ENCODE data around the gene ZNF423. TPM values are rescaled to one million over a fixed set of nuclear protein-coding genes. Genes with fewer than 3 reads are reported as not detected.
A peak's percentile ranks its signal among the peaks of the same experiment; 100 is the strongest.

ZNF423 gene
- total RNA-seq: 14.0 TPM
- polyA plus RNA-seq: 6.4 TPM

- under 1% methylated on average over 67 of the region's 70 CpGs for WGBS
- peak within 1 kb of the TSS; percentile 93 for H3K27ac ChIP-seq (ENCODE audit: low read depth)
- peak within 1 kb of the TSS; percentile 91 for H3K4me3 ChIP-seq (ENCODE audit: low read depth, low read length)
- DNase-seq (ENCODE audit: extremely low spot score): no peak
- H3K4me1 ChIP-seq (ENCODE audit: insufficient read depth): peaks cover 1% of the 10 kb centered on the region
- no peaks in the 10 kb centered on the region for H3K36me3 ChIP-seq (ENCODE audit: insufficient read depth)
Observed at GRCh38 chr16:49855822-49856671, at the start of gene ZNF423. TSS of gene ZNF423 (minus strand) at chr16:49856112. CDS start at chr16:49855774, 338 bp downstream.

GRCh38 chr16:49904348-49905062 is 48.6 kb upstream of the ZNF423 start:
- WGBS: 89% methylated on average over 9 of the region's 9 CpGs

GRCh38 chr16:49902908-49903307 is 47.0 kb upstream of the ZNF423 start:
- 76% methylated on average over 5 of the region's 5 CpGs for WGBS
- DNase-seq (ENCODE audit: extremely low spot score): no peak
- Histone ChIP-seq H3K27ac (ENCODE audit: low read depth) (no peak overlapping the region), H3K36me3 (ENCODE audit: insufficient read depth) (no peaks in the 10 kb centered on the region), H3K4me3 (ENCODE audit: low read depth, low read length) (no peak overlapping the region), H3K4me1 (ENCODE audit: insufficient read depth) (no peaks in the 10 kb centered on the region)

More at GRCh38 chr16:49904348-49905062, 48.6 kb upstream of the ZNF423 start:
- Histone ChIP-seq H3K27ac (ENCODE audit: low read depth) (no peak overlapping the region), H3K4me1 (ENCODE audit: insufficient read depth) (no peaks in the 10 kb centered on the region), H3K36me3 (ENCODE audit: insufficient read depth) (no peaks in the 10 kb centered on the region), H3K4me3 (ENCODE audit: low read depth, low read length) (no peak overlapping the region)
- DNase-seq (ENCODE audit: extremely low spot score): no peak

- no peak for DNase-seq (ENCODE audit: extremely low spot score)
- Histone ChIP-seq H3K36me3 (ENCODE audit: insufficient read depth) (no peaks in the 10 kb centered on the region), H3K27ac (ENCODE audit: low read depth) (no peak overlapping the region), H3K4me3 (ENCODE audit: low read depth, low read length) (no peak overlapping the region), H3K4me1 (ENCODE audit: insufficient read depth) (no peaks in the 10 kb centered on the region)
- 89% methylated on average over 9 of the region's 9 CpGs for WGBS
Observed at GRCh38 chr16:49901711-49902110, 45.8 kb upstream of the ZNF423 start.

- H3K4me3 ChIP-seq (ENCODE audit: low read depth, low read length): no peak overlapping the region
- 85% methylated on average over 7 of the region's 7 CpGs for WGBS
- DNase-seq (ENCODE audit: extremely low spot score): no peak
- H3K36me3 ChIP-seq (ENCODE audit: insufficient read depth): no peaks in the 10 kb centered on the region
- no peak overlapping the region for H3K27ac ChIP-seq (ENCODE audit: low read depth)
- H3K4me1 ChIP-seq (ENCODE audit: insufficient read depth): no peaks in the 10 kb centered on the region
Observed at GRCh38 chr16:49900875-49901274, 45.0 kb upstream of the ZNF423 start.

GRCh38 chr16:49899991-49900695 is 44.2 kb upstream of the ZNF423 start:
- no peak overlapping the region for H3K27ac ChIP-seq (ENCODE audit: low read depth)
- no peaks in the 10 kb centered on the region for H3K4me1 ChIP-seq (ENCODE audit: insufficient read depth)
- H3K36me3 ChIP-seq (ENCODE audit: insufficient read depth): no peaks in the 10 kb centered on the region
- no peak overlapping the region for H3K4me3 ChIP-seq (ENCODE audit: low read depth, low read length)
- no peak for DNase-seq (ENCODE audit: extremely low spot score)
- WGBS: 74% methylated on average over 8 of the region's 8 CpGs

GRCh38 chr16:49896447-49896964 is 40.6 kb upstream of the ZNF423 start:
- DNase-seq (ENCODE audit: extremely low spot score): no peak
- H3K4me1 ChIP-seq (ENCODE audit: insufficient read depth): no peaks in the 10 kb centered on the region
- no peaks in the 10 kb centered on the region for H3K36me3 ChIP-seq (ENCODE audit: insufficient read depth)
- no peak overlapping the region for H3K27ac ChIP-seq (ENCODE audit: low read depth)
- H3K4me3 ChIP-seq (ENCODE audit: low read depth, low read length): no peak overlapping the region
- WGBS: 89% methylated on average over 12 of the region's 12 CpGs

- no peak for DNase-seq (ENCODE audit: extremely low spot score)
- Histone ChIP-seq H3K4me3 (ENCODE audit: low read depth, low read length) (no peak overlapping the region), H3K4me1 (ENCODE audit: insufficient read depth) (no peaks in the 10 kb centered on the region), H3K36me3 (ENCODE audit: insufficient read depth) (no peaks in the 10 kb centered on the region), H3K27ac (ENCODE audit: low read depth) (no peak overlapping the region)
- WGBS: 43% methylated on average over 5 of the region's 5 CpGs
Observed at GRCh38 chr16:49890876-49891275, 35.0 kb upstream of the ZNF423 start.

GRCh38 chr16:49889725-49890397 is 33.9 kb upstream of the ZNF423 start:
- Histone ChIP-seq H3K36me3 (ENCODE audit: insufficient read depth) (no peaks in the 10 kb centered on the region), H3K4me1 (ENCODE audit: insufficient read depth) (no peaks in the 10 kb centered on the region), H3K4me3 (ENCODE audit: low read depth, low read length) (no peak overlapping the region), H3K27ac (ENCODE audit: low read depth) (no peak overlapping the region)
- DNase-seq (ENCODE audit: extremely low spot score): no peak
- WGBS: 91% methylated on average over 5 of the region's 5 CpGs

- 84% methylated on average over 9 of the region's 9 CpGs for WGBS
- H3K36me3 ChIP-seq (ENCODE audit: insufficient read depth): no peaks in the 10 kb centered on the region
Observed at GRCh38 chr16:49886554-49887094, 30.7 kb upstream of the ZNF423 start.

GRCh38 chr16:49884033-49885015 is 28.4 kb upstream of the ZNF423 start:
- no peaks in the 10 kb centered on the region for H3K4me1 ChIP-seq (ENCODE audit: insufficient read depth)
- WGBS: 70% methylated on average over 14 of the region's 14 CpGs
- no peaks in the 10 kb centered on the region for H3K36me3 ChIP-seq (ENCODE audit: insufficient read depth)
- DNase-seq (ENCODE audit: extremely low spot score): no peak
- H3K4me3 ChIP-seq (ENCODE audit: low read depth, low read length): no peak overlapping the region
- H3K27ac ChIP-seq (ENCODE audit: low read depth): no peak overlapping the region

More at GRCh38 chr16:49886554-49887094, 30.7 kb upstream of the ZNF423 start:
- no peak for DNase-seq (ENCODE audit: extremely low spot score)
- Histone ChIP-seq H3K27ac (ENCODE audit: low read depth) (no peak overlapping the region), H3K4me1 (ENCODE audit: insufficient read depth) (no peaks in the 10 kb centered on the region), H3K4me3 (ENCODE audit: low read depth, low read length) (no peak overlapping the region)

Measured in urinary bladder (tissue), 4 donors.